Measurements from ENCODE around the gene PPP1R15A.
"Not testable (repeated sequence)": the region's sequence is repeated elsewhere in the genome, so short reads cannot be mapped to it uniquely, and the experiment has no call there.

Gene PPP1R15A

DNA sequence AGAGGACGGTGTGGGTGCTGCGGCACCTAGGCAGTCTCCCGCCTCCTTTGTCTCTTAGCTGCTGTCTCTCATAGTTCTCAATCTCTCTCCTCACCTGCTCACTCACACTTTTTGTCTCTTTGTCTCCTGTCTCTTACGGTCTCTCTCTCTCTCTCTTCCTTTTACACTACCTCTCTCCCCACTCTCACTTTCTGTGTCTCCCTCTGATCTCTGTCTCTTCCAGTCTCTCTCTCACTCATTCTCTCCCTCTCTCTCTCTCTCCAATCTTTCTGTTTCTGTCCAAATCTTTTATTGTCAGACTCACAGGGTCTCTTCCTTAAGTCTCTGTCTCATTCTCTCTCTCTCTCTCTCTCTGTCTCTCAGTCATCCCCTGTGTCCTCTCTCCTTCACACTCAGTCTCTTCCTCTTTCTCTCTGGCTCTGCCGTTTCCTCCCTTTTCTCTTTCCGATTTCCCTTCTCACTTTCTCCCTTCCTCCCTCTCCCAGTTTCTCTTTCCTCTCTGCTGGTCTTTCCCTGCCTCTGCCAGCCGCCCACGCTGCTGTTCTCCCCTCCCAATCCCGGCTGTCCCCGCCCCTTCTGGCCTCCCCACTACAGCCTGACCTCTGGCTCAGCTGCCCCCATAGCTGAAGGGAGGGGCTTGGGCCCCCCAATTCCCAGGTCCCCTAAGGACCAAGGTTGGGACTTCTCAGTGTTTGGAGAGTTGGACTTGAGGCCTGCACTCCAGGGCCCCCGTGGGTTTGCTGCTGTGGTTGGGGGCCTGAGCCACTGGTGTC lies 3.9 kb upstream of the PPP1R15A start, which contains the start of gene PLEKHA4:
Gene PLEKHA4, minus strand, starts transcription at position 504 of the 773 bp plus-strand sequence. CDS start 997 bp downstream, outside the sequence.
- no peaks in the 10 kb centered on the region for H3F3A ChIP-seq (ENCODE audit: insufficient read depth, low read length)
- peaks cover 16% of the 10 kb centered on the region for H3K4me1 ChIP-seq (ENCODE audit: insufficient read depth, low read length, severe bottlenecking)
- H3K27ac ChIP-seq (ENCODE audit: low read depth, low read length, poor library complexity, severe bottlenecking), result no peak within 1 kb of the TSS
- no peaks in the 10 kb centered on the region for H3K9me3 ChIP-seq (ENCODE audit: low read length)
- no peaks in the 10 kb centered on the region for H3K36me3 ChIP-seq (ENCODE audit: insufficient read depth, low read length)
- no peak within 1 kb of the TSS for H2AFZ ChIP-seq (ENCODE audit: low read length)
- H3K9me2 ChIP-seq (ENCODE audit: low read depth, low read length), result no peaks in the 10 kb centered on the region
- H4K20me1 ChIP-seq (ENCODE audit: insufficient read depth, low read length), result no peaks in the 10 kb centered on the region
- H3K27me3 ChIP-seq (ENCODE audit: insufficient read depth, low read length), result peaks cover 25% of the 10 kb centered on the region
- H3K79me2 ChIP-seq (ENCODE audit: insufficient read depth, low read length), result no peaks in the 10 kb centered on the region
- TF ChIP-seq EZH2 (IDR thresholded peaks at IDR 0.05; ENCODE audit: borderline replicate concordance, low read length) (no peak), CTCF (IDR thresholded peaks at IDR 0.05; ENCODE audit: low read length) (no peak)
- H3K4me2 ChIP-seq (ENCODE audit: low read length), result no peak within 1 kb of the TSS
- no peak within 1 kb of the TSS for H3K9ac ChIP-seq (ENCODE audit: low read length)
- no peak within 1 kb of the TSS for H3K4me3 ChIP-seq (ENCODE audit: low read depth, low read length, poor library complexity, severe bottlenecking)

- Histone ChIP-seq H3K36me3 (ENCODE audit: insufficient read depth, low read length) (peaks cover 6% of the 10 kb centered on the region; the same call in 1 of the 2 replicates), H3K4me2 (ENCODE audit: low read length) (no peak overlapping the region), H3K9me2 (ENCODE audit: low read depth, low read length) (no peaks in the 10 kb centered on the region), H2AFZ (ENCODE audit: low read length) (no peak overlapping the region), H3K27ac (ENCODE audit: low read depth, low read length, poor library complexity, severe bottlenecking) (no peak overlapping the region), H3K9me3 (ENCODE audit: low read length) (no peaks in the 10 kb centered on the region), H4K20me1 (ENCODE audit: insufficient read depth, low read length) (no peaks in the 10 kb centered on the region), H3K4me1 (ENCODE audit: insufficient read depth, low read length, severe bottlenecking) (peaks cover 31% of the 10 kb centered on the region), H3K79me2 (ENCODE audit: insufficient read depth, low read length) (no peaks in the 10 kb centered on the region), H3K4me3 (ENCODE audit: low read depth, low read length, poor library complexity, severe bottlenecking) (no peak overlapping the region), H3K9ac (ENCODE audit: low read length) (no peak overlapping the region), H3F3A (ENCODE audit: insufficient read depth, low read length) (no peaks in the 10 kb centered on the region), H3K27me3 (ENCODE audit: insufficient read depth, low read length) (peaks cover 25% of the 10 kb centered on the region)
- no peak for TF ChIP-seq CTCF (IDR thresholded peaks at IDR 0.05; ENCODE audit: low read length)
- no peak for TF ChIP-seq EZH2 (IDR thresholded peaks at IDR 0.05; ENCODE audit: borderline replicate concordance, low read length)
These were observed 2.2 kb upstream of the PPP1R15A start for GRCh38 chr19:48870048-48870447.

DNA sequence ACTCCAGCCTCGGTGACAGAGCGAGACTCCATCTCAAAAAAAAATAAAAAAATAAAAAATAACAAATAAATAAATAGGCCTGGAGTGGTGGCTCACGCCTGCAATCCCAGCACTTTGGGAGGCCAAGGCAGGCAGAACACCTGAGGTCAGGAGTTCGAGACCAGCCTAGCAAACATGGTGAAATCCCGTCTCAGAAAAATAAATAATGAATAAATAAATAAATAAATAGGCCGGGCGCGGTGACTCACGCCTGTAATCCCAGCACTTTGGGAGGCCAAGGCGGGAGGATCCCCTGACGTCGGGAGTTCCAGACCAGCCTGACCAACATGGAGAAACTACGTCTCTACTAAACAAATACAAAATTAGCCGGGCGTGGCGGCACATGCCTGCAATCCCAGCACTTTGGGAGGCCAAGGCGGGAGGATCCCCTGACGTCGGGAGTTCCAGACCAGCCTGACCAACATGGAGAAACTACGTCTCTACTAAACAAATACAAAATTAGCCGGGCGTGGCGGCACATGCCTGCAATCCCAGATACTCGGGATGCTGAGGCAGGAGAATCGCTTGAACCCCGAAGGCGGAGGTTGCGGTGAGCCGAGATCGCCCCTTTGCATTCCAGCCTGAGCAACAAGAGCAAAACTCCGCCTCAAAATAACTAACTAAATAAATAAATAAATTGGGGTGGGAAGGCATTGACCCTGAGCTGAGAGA lies 595 bp upstream of the PPP1R15A start:
- not testable (repeated sequence) for H4K20me1 ChIP-seq (ENCODE audit: insufficient read depth, low read length); H3K79me2 ChIP-seq (ENCODE audit: insufficient read depth, low read length); H3K36me3 ChIP-seq (ENCODE audit: insufficient read depth, low read length); H3K27ac ChIP-seq (ENCODE audit: low read depth, low read length, poor library complexity, severe bottlenecking); H3K9me3 ChIP-seq (ENCODE audit: low read length); H2AFZ ChIP-seq (ENCODE audit: low read length); H3F3A ChIP-seq (ENCODE audit: insufficient read depth, low read length); H3K9me2 ChIP-seq (ENCODE audit: low read depth, low read length)
- Histone ChIP-seq H3K27me3 (ENCODE audit: insufficient read depth, low read length) (peaks cover 20% of the 10 kb centered on the region), H3K9ac (ENCODE audit: low read length) (peak overlapping the region; percentile 49; the same call in 1 of the 2 replicates), H3K4me2 (ENCODE audit: low read length) (peak overlapping the region; percentile 92), H3K4me1 (ENCODE audit: insufficient read depth, low read length, severe bottlenecking) (peaks cover 37% of the 10 kb centered on the region), H3K4me3 (ENCODE audit: low read depth, low read length, poor library complexity, severe bottlenecking) (peak overlapping the region; percentile 90)
